ENCODE data around the gene PPP1R1B. TPM values are rescaled to one million over a fixed set of nuclear protein-coding genes. Genes with fewer than 3 reads are reported as not detected.

PPP1R1B gene
- total and polyA plus RNA-seq, 9 of the 15 experiments (the other 6 are each of a cell fraction or from before 2014, with no cell fraction given) = 0.07 to 0.18 (median 0.10) TPM; not detected in 4

- TF ChIP-seq ZNF609 (CRISPR knock-in tag; IDR thresholded peaks at IDR 0.05; ENCODE audit: borderline replicate concordance) (no peak), ZNF830 (CRISPR knock-in tag; IDR thresholded peaks at IDR 0.05) (peak; percentile 62; the same call in 1 of the 2 replicates), ZNF347 (CRISPR knock-in tag; IDR thresholded peaks at IDR 0.05; ENCODE audit: low read depth) (no peak), ZNF696 (CRISPR knock-in tag; conservative IDR thresholded peaks at IDR 0.05) (no peak), RFX1 (IDR thresholded peaks at IDR 0.05) (peak; percentile 75; the same call in 1 of the 2 replicates), POLR2B (IDR thresholded peaks at IDR 0.05; ENCODE audit: low read depth, partially characterized antibody) (peak; percentile 15), HINFP (tag; conservative IDR thresholded peaks at IDR 0.05; ENCODE audit: low read depth) (peak; percentile 93), U2AF1 (optimal IDR thresholded peaks at IDR 0.05; ENCODE audit: low read depth, low read length) (no peak), FIP1L1 (IDR thresholded peaks at IDR 0.05; ENCODE audit: low read depth, low read length, poor library complexity, severe bottlenecking) (no peak), TAF1 (IDR thresholded peaks at IDR 0.05; ENCODE audit: control insufficient read depth, extremely low read depth, insufficient read depth, low read length, severe bottlenecking) (peak; percentile 35), ZNF311 (CRISPR knock-in tag; IDR thresholded peaks at IDR 0.05) (no peak), CBX1 (IDR thresholded peaks at IDR 0.05; ENCODE audit: low read depth) (no peak), RAD51 (IDR thresholded peaks at IDR 0.05; ENCODE audit: borderline replicate concordance, low read depth) (0 out of 2 replicates have a peak, but pooled peaks have one; percentile 17), ZNF408 (CRISPR knock-in tag; IDR thresholded peaks at IDR 0.05; ENCODE audit: low read depth) (no peak), PCBP2 (IDR thresholded peaks at IDR 0.05; ENCODE audit: low read depth, low read length, poor library complexity, severe bottlenecking) (no peak), POLR2G (IDR thresholded peaks at IDR 0.05; ENCODE audit: low read depth, low read length) (peak; percentile 85), ZNF354B (CRISPR knock-in tag; IDR thresholded peaks at IDR 0.05) (no peak), RBM17 (IDR thresholded peaks at IDR 0.05; ENCODE audit: borderline replicate concordance, low read depth, low read length) (no peak), ZNF780A (CRISPR knock-in tag; IDR thresholded peaks at IDR 0.05) (no peak), YY1 (IDR thresholded peaks at IDR 0.05; ENCODE audit: borderline replicate concordance in 1 of 3, control insufficient read depth in 1 of 3, extremely low read depth in 1 of 3, insufficient read depth in 3 of 3, insufficient read length in 1 of 3, insufficient replicate concordance in 2 of 3, low read depth in 1 of 3, low read length in 2 of 3) (peak in 1 of 3 experiments; percentile 21)
Measured at GRCh38 chr17:39667262-39667944, 40.7 kb downstream of the PPP1R1B start (continued).
